Measurements from ENCODE around the gene FAM227B. TPM values are rescaled to one million over a fixed set of nuclear protein-coding genes. Genes with fewer than 3 reads are reported as not detected.
"Not testable (repeated sequence)": the region's sequence is repeated elsewhere in the genome, so short reads cannot be mapped to it uniquely, and the experiment has no call there.

FAM227B gene
- total RNA-seq, 1 donor from 2014 or later = 2.1 TPM

DNA sequence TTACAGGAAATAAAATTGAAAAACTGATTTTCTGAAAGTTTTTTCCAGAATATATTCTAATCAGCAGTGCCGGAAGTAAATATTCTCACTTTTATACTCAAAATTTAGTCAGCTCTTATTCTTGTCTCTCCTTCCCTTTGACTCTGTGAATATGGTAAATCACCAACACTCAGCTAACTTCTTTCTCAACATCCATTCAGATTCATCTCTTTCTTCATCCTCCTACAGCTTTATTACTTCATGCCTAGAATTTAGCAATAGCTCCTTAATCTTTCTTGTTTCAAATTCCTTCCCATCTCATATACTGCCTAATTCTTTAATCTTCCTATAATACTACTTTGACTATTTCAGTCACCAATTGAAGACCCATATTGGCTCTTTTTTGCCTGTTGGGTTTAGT, 129.7 kb downstream of the FAM227B start:
- Histone ChIP-seq H3K36me3 (ENCODE audit: control insufficient read depth, insufficient read depth, low read length) (no peaks in the 10 kb centered on the region), H3K4me3 (ENCODE audit: low read depth, low read length) (no peak overlapping the region), H3K27me3 (ENCODE audit: control insufficient read depth, insufficient read depth, low read length) (no peaks in the 10 kb centered on the region)
- TF ChIP-seq, protein P1, sequence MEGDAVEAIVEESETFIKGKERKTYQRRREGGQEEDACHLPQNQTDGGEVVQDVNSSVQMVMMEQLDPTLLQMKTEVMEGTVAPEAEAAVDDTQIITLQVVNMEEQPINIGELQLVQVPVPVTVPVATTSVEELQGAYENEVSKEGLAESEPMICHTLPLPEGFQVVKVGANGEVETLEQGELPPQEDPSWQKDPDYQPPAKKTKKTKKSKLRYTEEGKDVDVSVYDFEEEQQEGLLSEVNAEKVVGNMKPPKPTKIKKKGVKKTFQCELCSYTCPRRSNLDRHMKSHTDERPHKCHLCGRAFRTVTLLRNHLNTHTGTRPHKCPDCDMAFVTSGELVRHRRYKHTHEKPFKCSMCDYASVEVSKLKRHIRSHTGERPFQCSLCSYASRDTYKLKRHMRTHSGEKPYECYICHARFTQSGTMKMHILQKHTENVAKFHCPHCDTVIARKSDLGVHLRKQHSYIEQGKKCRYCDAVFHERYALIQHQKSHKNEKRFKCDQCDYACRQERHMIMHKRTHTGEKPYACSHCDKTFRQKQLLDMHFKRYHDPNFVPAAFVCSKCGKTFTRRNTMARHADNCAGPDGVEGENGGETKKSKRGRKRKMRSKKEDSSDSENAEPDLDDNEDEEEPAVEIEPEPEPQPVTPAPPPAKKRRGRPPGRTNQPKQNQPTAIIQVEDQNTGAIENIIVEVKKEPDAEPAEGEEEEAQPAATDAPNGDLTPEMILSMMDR (IDR thresholded peaks at IDR 0.05; ENCODE audit: insufficient read depth, low read length, severe bottlenecking) = no peak
- FAIRE-seq = no peak
- no peak for DNase-seq (ENCODE audit: low read depth)

DNA sequence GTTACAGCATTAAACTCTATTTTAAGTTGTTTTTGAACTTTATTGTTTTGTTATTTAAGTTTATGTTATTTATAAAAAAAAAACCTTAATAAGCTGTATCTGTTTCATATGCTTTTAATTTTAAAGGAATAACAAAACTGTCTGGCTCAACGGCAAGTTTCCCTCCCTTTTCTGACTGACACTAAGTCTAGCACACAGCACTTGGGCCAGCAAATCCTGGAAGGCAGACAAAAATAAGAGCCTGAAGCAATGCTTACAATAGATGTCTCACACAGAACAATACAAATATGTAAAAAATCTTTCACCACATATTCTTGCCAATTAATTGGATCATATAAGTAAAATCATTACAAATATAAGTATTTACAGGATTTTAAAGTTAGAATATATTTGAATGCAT, 135.2 kb downstream of the FAM227B start:
- not testable (repeated sequence) for H3K36me3 ChIP-seq (ENCODE audit: control insufficient read depth, insufficient read depth, low read length); DNase-seq (ENCODE audit: low read depth); H3K27me3 ChIP-seq (ENCODE audit: control insufficient read depth, insufficient read depth, low read length); FAIRE-seq; H3K4me3 ChIP-seq (ENCODE audit: low read depth, low read length)

DNA sequence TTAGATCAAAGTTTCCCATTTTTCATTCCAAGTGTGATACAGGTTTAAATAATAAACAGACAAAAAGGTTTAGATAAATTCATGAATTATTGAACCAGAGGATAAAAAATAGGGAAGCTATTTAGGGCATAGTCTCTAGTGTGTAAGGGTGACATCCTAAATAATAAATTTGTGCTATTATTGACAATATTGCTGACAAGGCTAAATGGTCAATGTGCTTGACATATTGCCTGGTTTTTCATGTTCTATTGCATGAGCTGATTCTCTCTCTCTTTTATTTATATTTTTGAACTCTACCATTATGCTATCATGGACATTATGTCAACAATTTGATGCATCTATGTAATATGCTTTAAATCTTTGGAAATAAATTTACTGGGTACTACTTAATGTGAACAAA, 141.6 kb downstream of the FAM227B start:
- not testable (repeated sequence) for H3K27me3 ChIP-seq (ENCODE audit: control insufficient read depth, insufficient read depth, low read length); H3K36me3 ChIP-seq (ENCODE audit: control insufficient read depth, insufficient read depth, low read length); FAIRE-seq; H3K4me3 ChIP-seq (ENCODE audit: low read depth, low read length); DNase-seq (ENCODE audit: low read depth)

DNA sequence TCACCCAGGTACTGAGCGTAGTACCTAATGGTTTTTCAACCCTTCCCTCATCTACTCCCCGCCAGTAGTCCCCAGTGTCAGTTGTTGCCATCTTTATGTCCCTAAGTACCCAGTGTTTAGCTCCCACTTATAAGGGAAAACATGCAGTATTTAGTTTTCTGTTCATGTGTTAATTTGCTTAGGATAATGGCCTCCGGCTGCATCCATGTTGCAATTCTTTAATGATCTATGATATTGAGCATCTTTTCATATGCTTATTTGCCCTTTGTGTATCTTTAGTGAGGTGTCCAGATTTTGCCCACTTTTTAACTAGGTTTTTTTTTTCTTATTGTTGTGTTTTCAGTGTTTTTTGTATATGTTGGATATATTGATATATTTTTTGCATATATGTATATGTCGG, 142.6 kb downstream of the FAM227B start:
- not testable (repeated sequence) for H3K4me3 ChIP-seq (ENCODE audit: low read depth, low read length); FAIRE-seq; H3K36me3 ChIP-seq (ENCODE audit: control insufficient read depth, insufficient read depth, low read length); DNase-seq (ENCODE audit: low read depth); H3K27me3 ChIP-seq (ENCODE audit: control insufficient read depth, insufficient read depth, low read length)

DNA sequence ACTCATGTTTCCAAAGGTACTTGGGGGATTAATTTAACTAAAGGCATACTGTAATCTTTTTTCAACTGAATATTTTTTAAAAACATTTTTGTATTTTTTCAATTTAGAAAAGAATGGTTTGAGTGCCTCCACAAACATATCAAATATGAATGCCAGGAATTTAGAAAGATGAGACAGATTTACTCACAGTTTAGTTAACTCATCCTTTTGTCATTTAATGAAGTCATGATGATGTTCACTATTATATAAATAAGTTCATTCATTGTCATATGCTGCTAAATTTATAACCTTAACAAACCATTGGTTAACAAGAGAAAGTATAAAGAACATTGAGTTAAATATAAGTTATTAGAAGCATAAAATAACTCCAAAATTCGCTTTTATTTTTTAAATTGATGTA, 147.6 kb downstream of the FAM227B start:
- H3K4me3 ChIP-seq (ENCODE audit: low read depth, low read length) = no peak overlapping the region
- TF ChIP-seq, protein P1 (IDR thresholded peaks at IDR 0.05; ENCODE audit: insufficient read depth, low read length, severe bottlenecking) = no peak
- H3K27me3 ChIP-seq (ENCODE audit: control insufficient read depth, insufficient read depth, low read length) = no peaks in the 10 kb centered on the region
- FAIRE-seq (no peak), DNase-seq (ENCODE audit: low read depth) (no peak)
- no peaks in the 10 kb centered on the region for H3K36me3 ChIP-seq (ENCODE audit: control insufficient read depth, insufficient read depth, low read length)

DNA sequence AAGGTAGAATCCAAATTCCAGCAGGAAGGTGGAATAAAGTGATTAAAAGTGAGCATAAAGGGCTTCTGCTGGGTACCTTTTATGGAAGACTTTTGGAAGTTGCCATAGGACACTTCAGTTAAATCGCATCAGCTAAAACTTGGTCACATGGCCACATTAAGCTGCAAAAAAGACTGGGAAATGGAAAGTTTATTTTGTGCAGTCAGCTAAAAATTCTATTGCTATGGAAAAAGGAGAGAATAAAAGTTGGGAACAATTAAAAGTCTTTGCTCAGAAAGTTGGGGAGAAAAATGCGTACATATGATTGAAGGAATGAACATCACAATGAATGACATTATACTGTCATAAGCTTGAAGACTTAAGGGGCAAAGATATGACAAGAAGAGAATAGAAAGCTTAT, 148.3 kb downstream of the FAM227B start:
- H3K36me3 ChIP-seq (ENCODE audit: control insufficient read depth, insufficient read depth, low read length) = no peaks in the 10 kb centered on the region
- no peak overlapping the region for H3K4me3 ChIP-seq (ENCODE audit: low read depth, low read length)
- no peaks in the 10 kb centered on the region for H3K27me3 ChIP-seq (ENCODE audit: control insufficient read depth, insufficient read depth, low read length)
- TF ChIP-seq, protein P1 (IDR thresholded peaks at IDR 0.05; ENCODE audit: insufficient read depth, low read length, severe bottlenecking) = no peak
- DNase-seq (ENCODE audit: low read depth) (no peak), FAIRE-seq (no peak)

DNA sequence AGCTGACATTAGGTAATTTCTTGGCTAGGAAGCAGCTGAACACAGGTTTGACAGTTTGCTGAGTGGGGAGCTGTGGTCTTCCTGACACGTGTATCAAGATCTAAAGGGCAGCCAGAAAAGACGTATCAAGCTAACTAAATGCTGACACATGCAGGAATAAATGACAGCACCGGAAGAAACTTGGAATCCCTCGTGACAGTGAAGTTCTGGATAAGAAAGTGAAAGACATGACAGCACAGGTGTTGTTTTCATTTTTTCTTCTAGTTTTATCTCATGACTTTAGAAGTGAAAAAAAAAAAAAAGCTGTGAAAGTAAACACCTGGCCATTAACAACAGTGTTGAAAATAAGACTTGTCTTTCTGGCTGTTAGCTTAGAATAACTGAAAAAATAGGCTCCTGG, 148.9 kb downstream of the FAM227B start:
- no peak for FAIRE-seq
- H3K27me3 ChIP-seq (ENCODE audit: control insufficient read depth, insufficient read depth, low read length) = no peaks in the 10 kb centered on the region

More for the DNA sequence above, 148.9 kb downstream of the FAM227B start:
- Histone ChIP-seq H3K36me3 (ENCODE audit: control insufficient read depth, insufficient read depth, low read length) (no peaks in the 10 kb centered on the region), H3K4me3 (ENCODE audit: low read depth, low read length) (no peak overlapping the region)
- TF ChIP-seq, protein P1 (IDR thresholded peaks at IDR 0.05; ENCODE audit: insufficient read depth, low read length, severe bottlenecking) = no peak
- DNase-seq (ENCODE audit: low read depth) = no peak
